ENCODE results near the gene ELF1.

Gene ELF1

DNA sequence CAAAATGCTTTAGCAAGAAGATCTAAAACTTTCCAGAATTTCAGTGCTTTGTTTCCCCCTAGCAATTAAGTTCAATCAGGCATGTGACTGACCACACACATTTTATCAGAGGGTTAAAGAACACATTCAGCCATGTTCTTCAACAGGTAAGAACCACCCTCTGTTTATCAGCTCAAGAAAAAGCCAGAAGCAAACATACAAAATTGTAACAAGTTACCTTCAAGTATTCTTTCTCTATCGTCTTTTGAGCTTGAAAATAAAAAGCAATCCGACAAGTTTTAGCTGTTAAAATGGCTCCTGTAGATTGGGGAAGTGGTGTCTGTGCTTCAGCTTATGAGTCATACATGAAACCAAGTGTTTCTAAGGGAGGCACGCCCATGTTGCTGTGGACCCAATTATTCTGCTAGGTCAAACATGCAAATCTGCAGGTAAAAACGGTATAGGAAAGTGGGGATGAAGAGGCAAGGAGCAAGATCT is at the start of gene ELF1:
ELF1 (minus strand) TSS at position 306 of the 477 bp plus-strand sequence. CDS start 37,262 bp downstream, outside the sequence.
- DNase-seq (ENCODE audit: low spot score): peak; percentile 70

DNA sequence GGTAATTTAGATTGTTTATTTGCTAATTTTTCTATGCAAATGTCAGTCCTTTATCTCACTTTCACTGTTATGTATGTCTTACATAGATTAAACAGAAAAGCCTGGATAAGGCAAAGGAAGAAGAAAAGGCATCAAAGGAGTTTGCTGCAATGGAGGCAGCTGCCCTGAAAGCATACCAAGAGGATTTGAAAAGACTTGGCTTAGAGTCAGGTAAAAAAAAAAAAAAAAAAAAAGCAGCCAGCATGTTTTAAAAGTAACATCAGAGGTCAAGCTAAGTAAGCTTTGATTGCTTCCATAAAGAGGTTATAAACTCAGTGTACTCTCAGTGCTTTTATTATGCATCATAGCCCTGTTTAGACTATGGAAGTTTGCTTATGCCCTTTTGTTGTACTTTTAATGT is 46.0 kb upstream of the ELF1 start:
- DNase-seq (ENCODE audit: low spot score): no peak

DNA sequence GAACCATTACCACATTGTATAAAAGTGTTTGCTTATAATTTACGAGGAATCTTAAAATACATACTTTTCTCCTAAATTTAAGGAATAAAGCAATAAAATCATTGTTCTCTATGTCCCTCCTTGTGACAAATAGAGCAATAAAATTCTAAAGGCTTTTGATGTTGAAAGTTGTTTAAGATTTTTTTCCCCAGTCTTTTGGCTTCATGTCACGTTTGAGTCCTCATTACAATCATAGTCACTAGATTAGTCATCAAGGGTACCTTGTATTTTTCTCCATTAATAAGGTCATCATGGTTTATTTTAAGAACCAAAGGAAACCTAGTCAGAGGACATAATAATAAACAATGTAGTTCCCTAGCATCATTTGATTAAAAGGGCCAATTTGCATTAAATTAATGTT is 45.4 kb upstream of the ELF1 start:
- no peak for DNase-seq (ENCODE audit: low spot score)

- DNase-seq (ENCODE audit: low spot score): no peak
Measured at GRCh38 chr13:41061914-41062837, 43.1 kb upstream of the ELF1 start.

DNA sequence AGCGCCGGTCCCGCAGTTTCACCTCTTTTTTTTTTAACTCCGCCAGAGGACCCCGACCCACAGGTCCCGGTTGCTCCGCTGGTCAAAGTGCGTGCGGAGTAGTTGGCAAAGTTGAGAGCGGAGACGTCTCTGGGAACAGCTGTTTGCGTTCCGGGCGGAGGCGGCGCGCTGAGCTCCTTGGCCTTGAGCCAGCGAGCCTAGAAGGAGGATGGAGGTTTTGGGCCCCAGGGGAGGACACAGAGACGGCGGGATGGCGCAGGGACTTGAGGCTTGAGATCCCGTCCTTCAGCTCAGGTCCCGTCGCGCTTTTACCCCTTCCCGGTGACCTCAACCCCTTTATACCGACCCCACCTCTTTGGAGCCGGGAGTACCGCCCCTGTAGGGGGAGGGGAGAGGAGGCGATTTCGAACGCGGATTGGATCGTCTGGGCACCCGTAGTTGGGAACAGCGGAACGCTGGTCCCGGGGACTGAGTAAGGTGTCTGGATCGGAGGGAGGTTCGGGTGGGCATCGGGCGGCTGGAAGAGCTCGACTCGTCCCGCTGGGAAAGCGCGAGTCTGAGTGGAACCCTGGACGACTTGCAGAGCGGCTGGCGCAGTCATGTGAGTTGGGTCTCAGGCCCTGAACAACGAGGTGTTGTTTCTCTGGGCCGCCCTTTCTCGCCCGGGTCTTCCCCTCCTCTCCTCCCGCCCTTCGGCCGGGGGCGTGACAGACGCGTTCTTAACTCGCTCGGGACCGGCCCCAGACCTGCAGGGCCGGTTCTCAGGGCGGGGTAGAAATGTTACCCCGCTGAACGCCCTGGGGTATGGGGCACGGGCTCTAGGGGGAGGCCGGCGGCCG is 42.2 kb upstream of the ELF1 start, which contains the start of gene WBP4:
WBP4 (plus strand) TSS at position 435 of the 839 bp plus-strand sequence; CDS start at position 600, 165 bp downstream.
- peak; percentile 88 for DNase-seq (ENCODE audit: low spot score)

- DNase-seq (ENCODE audit: low spot score): peak; percentile 79
Measured at GRCh38 chr13:41060724-41061074, 41.6 kb upstream of the ELF1 start.

DNA sequence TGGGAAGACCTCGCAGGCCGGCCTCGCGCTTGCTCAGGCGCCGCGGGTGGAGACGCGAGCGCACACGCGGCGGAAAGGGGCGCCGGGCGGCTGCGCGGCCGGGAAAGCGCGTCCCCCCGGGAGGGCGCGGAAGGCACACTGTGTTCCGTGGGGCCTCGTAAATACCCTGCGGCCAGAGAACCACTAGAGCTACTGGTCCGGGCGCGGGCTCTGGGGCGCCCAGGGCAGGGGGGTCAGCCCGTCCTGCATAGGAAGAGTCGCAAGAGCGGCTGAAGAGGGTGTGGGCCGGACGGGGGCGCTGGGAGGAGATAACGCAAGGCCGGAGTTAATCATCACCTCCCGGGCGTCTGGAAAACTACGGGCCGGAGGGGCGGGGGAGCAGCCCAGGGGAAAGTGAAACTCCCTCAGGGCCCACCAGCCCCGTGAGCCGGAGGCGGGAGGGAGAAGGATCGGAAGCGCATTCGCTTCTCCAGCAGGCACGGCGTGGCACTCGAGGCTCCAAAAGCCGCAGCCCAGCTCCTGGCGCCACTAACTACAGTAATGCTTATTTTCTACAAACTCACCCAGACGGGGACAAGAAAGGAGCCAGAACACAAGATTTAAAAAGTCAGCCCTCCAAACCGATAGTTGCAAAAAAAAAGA is 41.1 kb upstream of the ELF1 start:
- DNase-seq (ENCODE audit: low spot score): peak; percentile 73

DNA sequence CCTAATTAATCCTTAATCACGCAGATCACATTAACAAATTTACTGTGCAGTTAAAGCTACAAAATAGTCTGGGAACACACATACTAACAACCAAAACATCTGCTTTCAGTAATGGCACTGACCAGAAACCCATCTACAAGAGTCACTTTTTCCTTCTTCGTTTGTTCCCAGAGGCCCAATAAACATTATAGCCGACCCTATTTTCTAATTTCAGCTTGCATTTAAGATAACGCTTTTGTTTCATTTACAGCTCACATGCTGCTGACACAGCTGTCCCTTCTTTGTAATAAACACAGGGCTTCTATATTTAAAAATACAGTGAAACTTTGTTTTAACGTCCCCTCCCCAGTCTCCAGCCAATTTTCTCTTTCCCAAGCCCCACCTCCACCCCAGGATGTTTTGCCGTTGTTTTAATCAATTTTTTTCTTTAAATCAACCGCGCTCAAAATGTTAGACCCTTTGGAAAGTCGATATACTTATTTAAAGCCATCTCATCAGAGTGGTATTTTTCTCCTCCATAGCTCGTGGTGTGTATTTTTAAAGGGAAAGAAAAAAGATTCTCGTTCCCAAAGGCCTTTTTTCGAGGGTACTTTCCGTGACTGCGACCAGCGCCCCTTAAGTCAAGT is 40.5 kb upstream of the ELF1 start:
- DNase-seq (ENCODE audit: low spot score): no peak

DNA sequence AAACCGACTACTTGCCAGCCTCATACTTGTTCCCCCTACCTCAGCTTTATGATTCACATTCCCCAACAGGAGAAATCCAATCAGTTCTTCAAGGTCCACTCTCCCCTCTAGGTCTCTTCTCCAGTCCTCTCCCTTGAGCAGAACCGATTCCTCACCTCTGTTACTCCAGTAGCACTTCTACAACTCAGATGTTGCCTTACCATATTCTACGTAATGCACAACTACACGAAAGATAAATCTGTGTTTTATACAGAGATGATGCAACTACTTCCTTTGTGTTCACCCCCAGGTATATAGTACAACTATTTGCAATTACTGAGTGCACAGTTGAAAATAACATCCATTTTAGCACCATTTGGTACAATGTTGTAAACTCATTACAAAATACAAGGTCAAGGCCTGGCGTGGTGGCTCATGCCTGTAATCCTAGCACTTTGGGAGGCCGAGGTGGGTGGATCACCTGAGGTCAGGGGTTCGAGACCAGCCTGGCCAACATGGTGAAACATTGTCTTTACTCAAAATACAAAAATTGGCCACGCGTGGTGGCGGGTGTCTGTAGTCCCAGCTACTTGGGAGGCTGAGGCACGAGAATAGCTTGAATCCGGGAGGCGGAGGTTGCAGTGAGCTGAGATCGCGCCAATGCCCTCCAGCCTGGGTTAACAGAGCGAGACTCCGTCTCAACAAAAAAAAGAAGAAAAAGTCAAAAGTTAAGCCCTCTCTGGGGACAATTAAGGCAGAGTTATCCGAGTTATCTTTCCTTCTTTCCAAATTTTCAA is 39.4 kb upstream of the ELF1 start:
- no peak for DNase-seq (ENCODE audit: low spot score)

- no peak for DNase-seq (ENCODE audit: low spot score)
Measured at GRCh38 chr13:41056826-41057711, 38.0 kb upstream of the ELF1 start.

- no peak for DNase-seq (ENCODE audit: low spot score)
Measured at GRCh38 chr13:41056194-41056593, 37.1 kb upstream of the ELF1 start.

- DNase-seq (ENCODE audit: low spot score): no peak
Measured at GRCh38 chr13:41054919-41055619, 36.0 kb upstream of the ELF1 start.

GRCh38 chr13:41054212-41054877 is 35.2 kb upstream of the ELF1 start:
- DNase-seq (ENCODE audit: low spot score): peak; percentile 33

GRCh38 chr13:41053384-41053826 is 34.3 kb upstream of the ELF1 start:
- no peak for DNase-seq (ENCODE audit: low spot score)

- no peak for DNase-seq (ENCODE audit: low spot score)
Measured at GRCh38 chr13:41052441-41052840, 33.3 kb upstream of the ELF1 start.

- no peak for DNase-seq (ENCODE audit: low spot score)
Measured at GRCh38 chr13:41049480-41050440, 30.6 kb upstream of the ELF1 start.

GRCh38 chr13:41048640-41049039 is 29.5 kb upstream of the ELF1 start:
- no peak for DNase-seq (ENCODE audit: low spot score)
